SJCRH30 (cell line): ENCODE data around the gene SNAP47. TPM values are rescaled to one million over a fixed set of nuclear protein-coding genes. Genes with fewer than 3 reads are reported as not detected.

ENCODE experiments used
- DNase-seq, 2 experiments: peaks; one replicate each; pipeline ENCODE4 v3.0.0-alpha.2; 2015 to 2020
- H3K27ac ChIP-seq: fragments of 250-450 bp; sonication (Bioruptor Pico); 2 replicates; pipeline ENCODE4 v1.5.1; 2020; ENCODE audit warnings: mild to moderate bottlenecking, moderate library complexity
- H3K27me3 ChIP-seq: fragments of 250-450 bp; sonication (Bioruptor Pico); 2 replicates; pipeline ENCODE4 v1.5.1; 2020; ENCODE audit warnings: mild to moderate bottlenecking, moderate library complexity
- H3K36me3 ChIP-seq: fragments of 250-450 bp; sonication (Bioruptor Pico); 2 replicates; pipeline ENCODE4 v1.5.1; 2020; ENCODE audit warnings: mild to moderate bottlenecking, moderate library complexity
- H3K4me1 ChIP-seq: fragments of 250-450 bp; sonication (Bioruptor Pico); 2 replicates; pipeline ENCODE4 v1.5.1; 2020; ENCODE audit warnings: mild to moderate bottlenecking, moderate library complexity
- H3K4me3 ChIP-seq: fragments of 250-450 bp; sonication (Bioruptor Pico); 2 replicates; pipeline ENCODE4 v1.5.1; 2020; ENCODE audit warnings: mild to moderate bottlenecking, moderate library complexity
- H3K9me3 ChIP-seq: fragments of 250-450 bp; sonication (Bioruptor Pico); replicated peaks from 2 replicates; pipeline ENCODE4 v1.5.1; 2020; ENCODE audit warnings: mild to moderate bottlenecking, moderate library complexity
- total RNA-seq: library from RNA; depleted of rRNA; stranded (reverse); fragments of >200 nt; shearing (Covaris generic); gene quantifications from 2 replicates; pipeline ENCODE4 v1.2.3, GENCODE V29; 2014

The SNAP47 gene
- total RNA-seq, 1 experiment from 2014 or later: 40.0 TPM

GRCh38 chr1:227797144-227797543 lies 61.9 kb downstream of the SNAP47 start:
- DNase-seq: no peak
- no peaks in the 10 kb centered on the region for H3K9me3 ChIP-seq
- H3K36me3 ChIP-seq: no peaks in the 10 kb centered on the region
- H3K4me1 ChIP-seq: peaks cover 19% of the 10 kb centered on the region
- H3K4me3 ChIP-seq: no peak overlapping the region
- no peak overlapping the region for H3K27ac ChIP-seq
- no peaks in the 10 kb centered on the region for H3K27me3 ChIP-seq

- Histone ChIP-seq H3K9me3 (no peaks in the 10 kb centered on the region), H3K27ac (no peak overlapping the region), H3K4me3 (no peak overlapping the region), H3K4me1 (peaks cover 19% of the 10 kb centered on the region), H3K27me3 (no peaks in the 10 kb centered on the region), H3K36me3 (no peaks in the 10 kb centered on the region)
- DNase-seq: no peak
These were observed 62.4 kb downstream of the SNAP47 start for GRCh38 chr1:227797625-227798024.

- H3K27me3 ChIP-seq: no peaks in the 10 kb centered on the region
- no peak for DNase-seq
- H3K4me3 ChIP-seq: no peak overlapping the region
- H3K9me3 ChIP-seq: no peaks in the 10 kb centered on the region
- no peak overlapping the region for H3K27ac ChIP-seq
- H3K4me1 ChIP-seq: peaks cover 16% of the 10 kb centered on the region
- no peaks in the 10 kb centered on the region for H3K36me3 ChIP-seq
These were observed 63.0 kb downstream of the SNAP47 start for GRCh38 chr1:227798078-227798802.

GRCh38 chr1:227799756-227800155 lies 64.5 kb downstream of the SNAP47 start:
- peaks cover 2% of the 10 kb centered on the region for H3K4me1 ChIP-seq

GRCh38 chr1:227803933-227804332 lies 68.7 kb downstream of the SNAP47 start:
- Histone ChIP-seq H3K9me3 (peaks cover 8% of the 10 kb centered on the region), H3K27me3 (no peaks in the 10 kb centered on the region), H3K4me3 (no peak overlapping the region), H3K36me3 (no peaks in the 10 kb centered on the region), H3K27ac (no peak overlapping the region), H3K4me1 (no peaks in the 10 kb centered on the region)
- DNase-seq: no peak

More at GRCh38 chr1:227799756-227800155, 64.5 kb downstream of the SNAP47 start:
- Histone ChIP-seq H3K36me3 (no peaks in the 10 kb centered on the region), H3K27me3 (no peaks in the 10 kb centered on the region), H3K4me3 (no peak overlapping the region), H3K27ac (no peak overlapping the region), H3K9me3 (peaks cover 2% of the 10 kb centered on the region; the same call in 1 of the 2 replicates)
- DNase-seq: no peak

- Histone ChIP-seq H3K9me3 (peaks cover 10% of the 10 kb centered on the region), H3K27me3 (no peaks in the 10 kb centered on the region), H3K36me3 (no peaks in the 10 kb centered on the region), H3K27ac (no peak overlapping the region), H3K4me1 (no peaks in the 10 kb centered on the region), H3K4me3 (no peak overlapping the region)
- DNase-seq: no peak
These were observed 70.5 kb downstream of the SNAP47 start for GRCh38 chr1:227805606-227806197.

GRCh38 chr1:227808566-227808965 lies 73.3 kb downstream of the SNAP47 start:
- Histone ChIP-seq H3K4me1 (no peaks in the 10 kb centered on the region), H3K4me3 (no peak overlapping the region), H3K27ac (no peak overlapping the region), H3K9me3 (peaks cover 10% of the 10 kb centered on the region), H3K27me3 (no peaks in the 10 kb centered on the region), H3K36me3 (no peaks in the 10 kb centered on the region)
- DNase-seq: no peak

- DNase-seq: no peak
- H3K4me3 ChIP-seq: no peak overlapping the region
- H3K9me3 ChIP-seq: peaks cover 14% of the 10 kb centered on the region
- no peak overlapping the region for H3K27ac ChIP-seq
- no peaks in the 10 kb centered on the region for H3K4me1 ChIP-seq
- no peaks in the 10 kb centered on the region for H3K27me3 ChIP-seq
- no peaks in the 10 kb centered on the region for H3K36me3 ChIP-seq
These were observed 73.8 kb downstream of the SNAP47 start for GRCh38 chr1:227809026-227809425.

GRCh38 chr1:227813962-227814361 lies 78.7 kb downstream of the SNAP47 start:
- Histone ChIP-seq H3K27me3 (no peaks in the 10 kb centered on the region), H3K36me3 (no peaks in the 10 kb centered on the region), H3K27ac (no peak overlapping the region), H3K4me1 (no peaks in the 10 kb centered on the region), H3K9me3 (peaks cover 13% of the 10 kb centered on the region), H3K4me3 (no peak overlapping the region)
- DNase-seq: no peak

- no peaks in the 10 kb centered on the region for H3K36me3 ChIP-seq
- no peak for DNase-seq
- H3K4me3 ChIP-seq: no peak within 1 kb of the TSS
- H3K9me3 ChIP-seq: peaks cover 10% of the 10 kb centered on the region; the same call in 1 of the 2 replicates
- H3K27ac ChIP-seq: no peak within 1 kb of the TSS
- H3K27me3 ChIP-seq: no peaks in the 10 kb centered on the region
- no peaks in the 10 kb centered on the region for H3K4me1 ChIP-seq
These were observed 80.5 kb downstream of the SNAP47 start, which contains the start of gene PRSS38 for GRCh38 chr1:227815468-227816409. TSS of gene PRSS38 (plus strand) at chr1:227815675. CDS start at chr1:227815717, 42 bp downstream.

- no peaks in the 10 kb centered on the region for H3K4me1 ChIP-seq
- no peak overlapping the region for H3K27ac ChIP-seq
- DNase-seq: no peak
These were observed 81.7 kb downstream of the SNAP47 start for GRCh38 chr1:227816750-227817446.

GRCh38 chr1:227823537-227823936 lies 88.3 kb downstream of the SNAP47 start:
- H3K9me3 ChIP-seq: no peaks in the 10 kb centered on the region; the same call in 1 of the 2 replicates
- H3K4me3 ChIP-seq: no peak overlapping the region
- no peaks in the 10 kb centered on the region for H3K4me1 ChIP-seq
- H3K36me3 ChIP-seq: no peaks in the 10 kb centered on the region; the same call in 1 of the 2 replicates
- DNase-seq: no peak
- no peak overlapping the region for H3K27ac ChIP-seq
- H3K27me3 ChIP-seq: no peaks in the 10 kb centered on the region

More at GRCh38 chr1:227816750-227817446, 81.7 kb downstream of the SNAP47 start:
- Histone ChIP-seq H3K9me3 (peaks cover 10% of the 10 kb centered on the region; the same call in 1 of the 2 replicates), H3K27me3 (no peaks in the 10 kb centered on the region), H3K4me3 (no peak overlapping the region), H3K36me3 (no peaks in the 10 kb centered on the region)

- no peaks in the 10 kb centered on the region for H3K27me3 ChIP-seq
- DNase-seq: no peak
These were observed 89.0 kb downstream of the SNAP47 start for GRCh38 chr1:227824204-227824603.

GRCh38 chr1:227828786-227829185 lies 93.6 kb downstream of the SNAP47 start:
- H3K27me3 ChIP-seq: no peaks in the 10 kb centered on the region
- no peaks in the 10 kb centered on the region for H3K4me1 ChIP-seq
- no peak overlapping the region for H3K27ac ChIP-seq
- no peak overlapping the region for H3K4me3 ChIP-seq
- no peak for DNase-seq
- no peaks in the 10 kb centered on the region; the same call in 1 of the 2 replicates for H3K9me3 ChIP-seq
- H3K36me3 ChIP-seq: no peaks in the 10 kb centered on the region

More at GRCh38 chr1:227824204-227824603, 89.0 kb downstream of the SNAP47 start:
- Histone ChIP-seq H3K27ac (no peak overlapping the region), H3K4me3 (no peak overlapping the region), H3K36me3 (no peaks in the 10 kb centered on the region; the same call in 1 of the 2 replicates), H3K9me3 (no peaks in the 10 kb centered on the region; the same call in 1 of the 2 replicates), H3K4me1 (no peaks in the 10 kb centered on the region)
